Transverse colon (tissue), 4 donors: Measurements from ENCODE around the gene BLID. TPM values are rescaled to one million over a fixed set of nuclear protein-coding genes. Genes with fewer than 3 reads are reported as not detected.
A peak's percentile ranks its signal among the peaks of the same experiment; 100 is the strongest.

Experiments
- DNase-seq: peaks from one replicate; pipeline ENCODE4 v3.0.0-alpha.2; 2019
- H3K27ac ChIP-seq, 4 donors: fragments of 200-600 bp; sonication (generic); 2 replicates each; pipeline ENCODE4 v1.5.1; 2016 to 2018; ENCODE audit warnings: inconsistent platforms in 4 of 4
- H3K27me3 ChIP-seq: fragments of 200-600 bp; sonication (generic); 2 replicates; pipeline ENCODE4 v1.5.1; 2017; ENCODE audit warnings: inconsistent platforms
- H3K36me3 ChIP-seq, 4 donors: fragments of 200-600 bp; sonication (generic); 2 replicates each; pipeline ENCODE4 v1.5.1; 2017 to 2019; ENCODE audit warnings: inconsistent platforms in 4 of 4
- H3K4me1 ChIP-seq, 4 donors: fragments of 200-600 bp; sonication (generic); 2 replicates each; pipeline ENCODE4 v1.5.1; 2017 to 2020; ENCODE audit warnings: inconsistent platforms in 4 of 4
- H3K4me3 ChIP-seq, 4 donors: fragments of 200-600 bp; sonication (generic); 1 replicate in 1 of 4; 2 replicates in 3 of 4; pipeline versions ENCODE4 v1.5.1 to v1.6.1; 2017 to 2019; ENCODE audit warnings: inconsistent platforms in 4 of 4
- H3K9me3 ChIP-seq, 2 donors: fragments of 200-600 bp; sonication (generic); 2 replicates each; pipeline ENCODE4 v1.5.1; 2017 to 2019; ENCODE audit warnings: inconsistent platforms in 2 of 2
- EP300 ChIP-seq: sonication (generic); formaldehyde crosslinking; IDR thresholded peaks from one replicate; pipeline ENCODE4 v1.6.1; 2017; ENCODE audit warnings: antibody characterized with exemption, low read depth
- POLR2A ChIP-seq: fragments of 450-650 bp; IDR thresholded peaks from one replicate; pipeline ENCODE4 v1.6.1; 2016; ENCODE audit warnings: antibody characterized with exemption, mild to moderate bottlenecking, moderate library complexity
- POLR2AphosphoS5 ChIP-seq, 3 donors: sonication (generic); formaldehyde crosslinking; IDR thresholded peaks; one replicate each; pipeline ENCODE4 v1.6.1; 2016; ENCODE audit warnings: antibody characterized with exemption in 3 of 3
- WGBS, 2 donors: methylation state at CpG; one replicate each; pipeline ENCODE4 v1.1.5; 2018; ENCODE audit warnings: low coverage in 1 of 2; 5-methylcytosine and 5-hydroxymethylcytosine counted together
- in situ Hi-C, 4 donors: fragments of 200-750 bp; cut with MboI; loops; one replicate each; pipeline versions ENCODE4 v1.15.0 to v1.15.1; 2017; ENCODE audit warnings: low sequenced_read_pairs in 3 of 4, low pct_ligation_motif_present in 1 of 4, low pct_unique_long_range_greater_than_20kb in 1 of 4
- intact Hi-C: fragments of 100-400 bp; cut with DNase I; formaldehyde crosslinking; loops from one replicate; pipeline ENCODE4 v1.15.1; 2023; ENCODE audit warnings: low total_unique reads
- total RNA-seq, 4 donors: library from RNA; depleted of rRNA; stranded (reverse); fragments of >200 nt; gene quantifications; one replicate each; pipeline ENCODE4 v1.1.0, GENCODE V29; 2016
- TF ChIP-seq, protein P1 (sequence below), 5 experiments: fragments of 200-600 bp in 3 of 5; fragments of 450-650 bp in 2 of 5; sonication (generic) in 3 of 5; IDR thresholded peaks; 1 replicate in 2 of 5; 2 replicates in 3 of 5; pipeline ENCODE4 v1.5.1; 2016 to 2017; ENCODE audit warnings: antibody characterized with exemption in 5 of 5, inconsistent platforms in 3 of 5, mild to moderate bottlenecking in 2 of 5, moderate library complexity in 1 of 5

The BLID gene
- total RNA-seq, 4 donors from 2014 or later: not detected

- in situ Hi-C loops: loop anchor here in 2 of 4 donors (10.0 kb wide), 1 partner anchor 448 kb away; no protein-coding TSS in a partner anchor
- intact Hi-C loops: loop anchor here (5.0 kb wide), 1 partner anchor 100 kb away; no protein-coding TSS in a partner anchor
- Histone ChIP-seq H3K4me1 (peaks cover 0 to 5% (median 0%) of the 10 kb centered on the region in 4 donors), H3K9me3 (no peaks in the 10 kb centered on the region), H3K36me3 (no peaks in the 10 kb centered on the region), H3K27me3 (peaks cover 42% of the 10 kb centered on the region), H3K4me3 (no peak overlapping the region), H3K27ac (peak overlapping the region; percentile 69 to 87 (median 75))
- DNase-seq: no peak
- 60 to 79% methylated on average over 1 to 4 of the region's 4 CpGs for WGBS, 2 donors
- TF ChIP-seq, protein P1, sequence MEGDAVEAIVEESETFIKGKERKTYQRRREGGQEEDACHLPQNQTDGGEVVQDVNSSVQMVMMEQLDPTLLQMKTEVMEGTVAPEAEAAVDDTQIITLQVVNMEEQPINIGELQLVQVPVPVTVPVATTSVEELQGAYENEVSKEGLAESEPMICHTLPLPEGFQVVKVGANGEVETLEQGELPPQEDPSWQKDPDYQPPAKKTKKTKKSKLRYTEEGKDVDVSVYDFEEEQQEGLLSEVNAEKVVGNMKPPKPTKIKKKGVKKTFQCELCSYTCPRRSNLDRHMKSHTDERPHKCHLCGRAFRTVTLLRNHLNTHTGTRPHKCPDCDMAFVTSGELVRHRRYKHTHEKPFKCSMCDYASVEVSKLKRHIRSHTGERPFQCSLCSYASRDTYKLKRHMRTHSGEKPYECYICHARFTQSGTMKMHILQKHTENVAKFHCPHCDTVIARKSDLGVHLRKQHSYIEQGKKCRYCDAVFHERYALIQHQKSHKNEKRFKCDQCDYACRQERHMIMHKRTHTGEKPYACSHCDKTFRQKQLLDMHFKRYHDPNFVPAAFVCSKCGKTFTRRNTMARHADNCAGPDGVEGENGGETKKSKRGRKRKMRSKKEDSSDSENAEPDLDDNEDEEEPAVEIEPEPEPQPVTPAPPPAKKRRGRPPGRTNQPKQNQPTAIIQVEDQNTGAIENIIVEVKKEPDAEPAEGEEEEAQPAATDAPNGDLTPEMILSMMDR (IDR thresholded peaks at IDR 0.05): no peak
- TF ChIP-seq POLR2A (no peak), POLR2AphosphoS5 (IDR thresholded peaks at IDR 0.05) (no peak), EP300 (no peak)
These were observed 13.6 kb downstream of the BLID start for GRCh38 chr11:122102426-122102825.

- H3K4me1 ChIP-seq: peaks cover 0 to 5% (median 0%) of the 10 kb centered on the region in 4 donors
- peak; percentile 28 for DNase-seq
- WGBS, 2 donors: 9 to 12% methylated on average over 11 to 13 of the region's 13 CpGs
- intact Hi-C loops (loop anchor here (1.0 to 5.0 kb wide), 2 partner anchors 101 to 443 kb away; no protein-coding TSS in a partner anchor), in situ Hi-C loops (loop anchor here in 2 of 4 donors (10.0 kb wide), 1 partner anchor 447 kb away; no protein-coding TSS in a partner anchor)
- peaks cover 42% of the 10 kb centered on the region for H3K27me3 ChIP-seq
- H3K9me3 ChIP-seq: no peaks in the 10 kb centered on the region
- H3K36me3 ChIP-seq: no peaks in the 10 kb centered on the region
- TF ChIP-seq, protein P1 (IDR thresholded peaks at IDR 0.05): peak in 4 of 5 experiments; percentile 10 to 46 (median 23)
- TF ChIP-seq POLR2AphosphoS5 (IDR thresholded peaks at IDR 0.05) (peak in 1 of 3 donors; percentile 30), EP300 (no peak), POLR2A (no peak)
- peak overlapping the region; percentile 14 to 41 (median 32) for H3K4me3 ChIP-seq
- H3K27ac ChIP-seq: peak overlapping the region; percentile 69 to 87 (median 75)
These were observed 14.3 kb downstream of the BLID start for GRCh38 chr11:122101625-122102291.

GRCh38 chr11:122100756-122101080, 15.3 kb downstream of the BLID start:
- 13 to 20% methylated on average over 11 of the region's 11 CpGs for WGBS, 2 donors
- intact Hi-C loops (loop anchor here (1.0 to 5.0 kb wide), 2 partner anchors 102 to 442 kb away; no protein-coding TSS in a partner anchor), in situ Hi-C loops (loop anchor here in 2 of 4 donors (10.0 kb wide), 1 partner anchor 446 kb away; no protein-coding TSS in a partner anchor)
- Histone ChIP-seq H3K4me1 (peaks cover 0 to 5% (median 0%) of the 10 kb centered on the region in 4 donors), H3K9me3 (no peaks in the 10 kb centered on the region), H3K27me3 (peaks cover 42% of the 10 kb centered on the region), H3K36me3 (no peaks in the 10 kb centered on the region), H3K27ac (peak overlapping the region; percentile 69 to 87 (median 75)), H3K4me3 (peak overlapping the region; percentile 14 to 41 (median 32))
- peak; percentile 11 for DNase-seq
- TF ChIP-seq, protein P1 (IDR thresholded peaks at IDR 0.05): no peak
- no peak for TF ChIP-seq POLR2A
- TF ChIP-seq POLR2AphosphoS5 (IDR thresholded peaks at IDR 0.05): no peak
- no peak for TF ChIP-seq EP300

DNA sequence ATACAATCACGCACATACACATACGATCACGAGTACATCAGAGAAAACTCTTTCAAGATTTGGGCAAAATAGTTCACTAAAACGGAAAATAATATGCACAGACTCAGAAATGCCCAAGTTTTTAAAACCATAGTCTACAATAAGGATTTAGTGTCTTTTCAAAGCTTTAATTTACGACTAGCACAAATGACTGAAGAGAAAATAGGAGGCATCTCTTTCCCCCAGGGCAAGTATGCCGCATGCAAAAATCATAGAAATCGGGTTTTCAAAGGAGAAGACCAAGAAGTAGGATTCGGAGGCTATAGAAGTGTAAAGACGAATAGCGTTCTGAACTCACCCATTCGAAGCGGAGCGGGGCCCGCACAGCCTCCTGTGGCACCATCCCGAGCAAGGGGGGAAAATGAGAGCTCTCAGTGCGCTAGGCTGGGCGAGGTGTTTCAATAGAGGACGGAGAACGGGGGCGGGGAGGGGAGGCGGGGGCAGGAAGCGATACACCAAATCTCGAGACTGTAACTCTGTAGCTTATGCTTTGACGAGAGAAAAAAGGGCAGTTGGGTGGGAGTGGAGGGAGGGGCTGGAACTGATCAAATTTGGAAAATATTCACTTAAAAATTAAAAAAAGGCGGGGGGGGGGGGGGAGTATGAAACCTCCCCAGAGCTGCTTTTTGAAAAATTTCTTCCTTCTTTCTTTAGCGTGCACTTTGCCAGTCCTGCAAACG, 15.8 kb downstream of the BLID start:
- Histone ChIP-seq H3K36me3 (no peaks in the 10 kb centered on the region), H3K27ac (peak overlapping the region; percentile 69 to 87 (median 75)), H3K9me3 (no peaks in the 10 kb centered on the region), H3K27me3 (peaks cover 42% of the 10 kb centered on the region), H3K4me1 (peaks cover 0 to 5% (median 0%) of the 10 kb centered on the region in 4 donors), H3K4me3 (peak overlapping the region; percentile 16 to 41 (median 32))
- WGBS, 2 donors: 16 to 27% methylated on average over 24 to 27 of the region's 27 CpGs
- in situ Hi-C loops: loop anchor here in 2 of 4 donors (10.0 kb wide), 1 partner anchor 445 kb away; no protein-coding TSS in a partner anchor
- intact Hi-C loops: loop anchor here (5.0 kb wide), 1 partner anchor 102 kb away; no protein-coding TSS in a partner anchor
- no peak for TF ChIP-seq POLR2A
- TF ChIP-seq POLR2AphosphoS5 (IDR thresholded peaks at IDR 0.05): peak in 2 of 3 donors; percentile 8 to 53
- peak; percentile 15 for DNase-seq
